IMR-90 (cell line): ENCODE data around the gene PPIL4. TPM values are rescaled to one million over a fixed set of nuclear protein-coding genes. Genes with fewer than 3 reads are reported as not detected.

Experiments
- ATAC-seq: fragments of 200-7000 bp; cut with Tn5 transposase; 2 replicates; pipeline ENCODE4 v1.9.1; 2020; ENCODE audit warnings: low read depth, mild to moderate bottlenecking, moderate library complexity
- BruUV-seq: library from RNA; stranded (reverse); fragments of 400-500 nt; replicated peaks from 2 replicates; lab custom pipeline; 2021; lab: Mats Ljungman, UMichigan
- CTCF ChIA-PET: fragments of 300-600 bp; formaldehyde crosslinking; extraction: SDS; loops from one replicate; lab custom pipeline; 2021; ENCODE audit warnings: antibody characterized with exemption; lab: Yijun Ruan, JAX
- POLR2A ChIA-PET: fragments of 300-600 bp; sonication (Branson Sonifier 250); formaldehyde crosslinking; loops from one replicate; lab custom pipeline; 2022; ENCODE audit warnings: antibody characterized with exemption; ENCODE audit not compliant: unreplicated experiment; lab: Charles Lee
- DNase-seq: peaks from one replicate; pipeline ENCODE4 v3.0.0; 2013
- H2AFZ ChIP-seq: replicated peaks from 2 replicates; pipeline ENCODE3; 2013; ENCODE audit warnings: low read length, mild to moderate bottlenecking; ENCODE audit not compliant: poor library complexity
- H2AK5ac ChIP-seq: 2 replicates; pipeline ENCODE4 v1.6.1; 2013; ENCODE audit warnings: low read depth, low read length, inconsistent platforms
- H2AK9ac ChIP-seq: replicated peaks from 2 replicates; pipeline ENCODE3; 2013; ENCODE audit warnings: mild to moderate bottlenecking, low read depth, low read length, moderate library complexity; ENCODE audit not compliant: poor library complexity
- H2BK120ac ChIP-seq: 2 replicates; pipeline ENCODE4 v1.6.1; 2013; ENCODE audit warnings: low read depth, low read length, inconsistent platforms
- H2BK15ac ChIP-seq: 3 replicates; pipeline ENCODE4 v1.6.1; 2013; ENCODE audit warnings: low read depth, low read length, inconsistent platforms
- H2BK20ac ChIP-seq: 2 replicates; pipeline ENCODE4 v1.6.1; 2013; ENCODE audit warnings: low read depth, mild to moderate bottlenecking, inconsistent platforms, low read length, moderate library complexity
- H2BK5ac ChIP-seq: 2 replicates; pipeline ENCODE4 v1.6.1; 2013; ENCODE audit warnings: mild to moderate bottlenecking, low read depth, low read length, inconsistent platforms; ENCODE audit not compliant: poor library complexity, severe bottlenecking
- H3K14ac ChIP-seq: replicated peaks from 2 replicates; pipeline ENCODE4 v1.6.1; 2013; ENCODE audit warnings: low read depth, low read length, inconsistent platforms
- H3K18ac ChIP-seq: 2 replicates; pipeline ENCODE4 v1.6.1; 2013; ENCODE audit warnings: low read depth, low read length, control low read depth
- H3K23ac ChIP-seq: 2 replicates; pipeline ENCODE4 v1.6.1; 2013; ENCODE audit warnings: low read depth, low read length, inconsistent platforms
- H3K27ac ChIP-seq: 2 replicates; pipeline ENCODE4 v1.5.1; 2013; ENCODE audit warnings: mild to moderate bottlenecking, control low read depth, low read length; ENCODE audit not compliant: insufficient read depth
- H3K27me3 ChIP-seq: 2 replicates; pipeline ENCODE4 v1.6.1; 2013; ENCODE audit warnings: low read length; ENCODE audit not compliant: control insufficient read depth, insufficient read depth
- H3K36me3 ChIP-seq: 2 replicates; pipeline ENCODE4 v1.6.1; 2013; ENCODE audit warnings: low read length, mixed read lengths; ENCODE audit not compliant: control insufficient read depth, insufficient read depth
- H3K4ac ChIP-seq: 2 replicates; pipeline ENCODE4 v1.6.1; 2013; ENCODE audit warnings: low read depth, low read length, inconsistent platforms
- H3K4me1 ChIP-seq: 2 replicates; pipeline ENCODE4 v1.6.1; 2013; ENCODE audit warnings: low read length, mixed read lengths; ENCODE audit not compliant: control insufficient read depth, insufficient read depth
- H3K4me2 ChIP-seq: 2 replicates; pipeline ENCODE4 v1.6.1; 2013; ENCODE audit warnings: low read depth, mild to moderate bottlenecking, control low read depth, low read length, moderate library complexity
- H3K4me3 ChIP-seq: 2 replicates; pipeline ENCODE4 v1.5.1; 2013; ENCODE audit warnings: low read depth, mild to moderate bottlenecking, control low read depth, low read length, moderate library complexity; ENCODE audit not compliant: insufficient read depth
- H3K56ac ChIP-seq: 2 replicates; pipeline ENCODE4 v1.6.1; 2013; ENCODE audit warnings: low read length, inconsistent platforms; ENCODE audit not compliant: insufficient read depth; ENCODE audit errors: extremely low read depth
- H3K79me1 ChIP-seq, 2 experiments: 2 replicates each; pipeline ENCODE4 v1.6.1; 2013; ENCODE audit warnings: low read length in 2 of 2, inconsistent platforms in 1 of 2, low read depth in 1 of 2
- H3K9ac ChIP-seq: 2 replicates; pipeline ENCODE4 v1.6.1; 2013; ENCODE audit warnings: low read depth, low read length, control low read depth
- H3K9me1 ChIP-seq: 2 replicates; pipeline ENCODE4 v1.6.1; 2013; ENCODE audit warnings: low read length, inconsistent platforms; ENCODE audit not compliant: insufficient read depth
- H3K9me3 ChIP-seq: 2 replicates; pipeline ENCODE4 v1.6.1; 2013; ENCODE audit warnings: low read length; ENCODE audit not compliant: control insufficient read depth, insufficient read depth
- H4K20me1 ChIP-seq: 2 replicates; pipeline ENCODE4 v1.6.1; 2013; ENCODE audit warnings: low read length, inconsistent platforms; ENCODE audit not compliant: insufficient read depth
- H4K5ac ChIP-seq: 2 replicates; pipeline ENCODE4 v1.6.1; 2013; ENCODE audit warnings: mild to moderate bottlenecking, low read depth, low read length, control low read depth
- H4K8ac ChIP-seq, 2 experiments: 2 replicates each; pipeline ENCODE4 v1.6.1; 2013; ENCODE audit warnings: low read depth in 2 of 2, low read length in 2 of 2, control low read depth in 1 of 2, inconsistent platforms in 1 of 2
- H4K91ac ChIP-seq: 2 replicates; pipeline ENCODE4 v1.6.1; 2013; ENCODE audit warnings: low read depth, low read length, inconsistent platforms; ENCODE audit not compliant: insufficient read depth
- CEBPB ChIP-seq: IDR thresholded peaks from 2 replicates; pipeline ENCODE4 v1.6.1; 2012; ENCODE audit warnings: low read depth, low read length, improper control_type of control experiment
- CHD1 ChIP-seq: IDR thresholded peaks from 2 replicates; pipeline ENCODE4 v1.6.1; 2012; ENCODE audit warnings: low read depth, low read length, improper control_type of control experiment
- CTCF ChIP-seq: conservative IDR thresholded peaks from 2 replicates; pipeline ENCODE4 v1.5.1; 2012; ENCODE audit warnings: mild to moderate bottlenecking, low read depth, low read length, improper control_type of control experiment
- FOS ChIP-seq: fragments of 150-350 bp; IDR thresholded peaks from 2 replicates; pipeline ENCODE4 v1.6.1; 2016; ENCODE audit warnings: low read depth, low read length
- MXI1 ChIP-seq: IDR thresholded peaks from 2 replicates; pipeline ENCODE4 v1.6.1; 2012; ENCODE audit warnings: low read depth, mild to moderate bottlenecking, low read length, moderate library complexity, borderline replicate concordance
- POLR2A ChIP-seq: IDR thresholded peaks from 2 replicates; pipeline ENCODE4 v1.6.1; 2012; ENCODE audit warnings: mild to moderate bottlenecking, low read depth, low read length
- RAD21 ChIP-seq: IDR thresholded peaks from 2 replicates; pipeline ENCODE4 v1.6.1; 2012; ENCODE audit warnings: low read length, improper control_type of control experiment
- RCOR1 ChIP-seq: IDR thresholded peaks from 2 replicates; pipeline ENCODE4 v1.6.1; 2012; ENCODE audit warnings: mild to moderate bottlenecking, low read length, improper control_type of control experiment; ENCODE audit not compliant: insufficient replicate concordance
- WGBS, 2 experiments: methylation state at CpG; one replicate each; pipeline versions ENCODE4 v1.1.5 to v1.1.7; 2013; ENCODE audit warnings: missing lambda C conversion rate in 2 of 2; ENCODE audit not compliant: insufficient read length in 1 of 2; ENCODE audit errors: extremely low coverage in 2 of 2; 5-methylcytosine and 5-hydroxymethylcytosine counted together
- dilution Hi-C: fragments of 300-500 bp; cut with HindIII; formaldehyde crosslinking; loops from one replicate; pipeline ENCODE4 v1.14.3; 2018; ENCODE audit warnings: low sequenced_read_pairs; ENCODE audit not compliant: unreplicated experiment
- in situ Hi-C: fragments of 300-500 bp; cut with MboI; formaldehyde crosslinking; loops from 3 replicates; pipeline ENCODE4 v1.14.3; 2019; ENCODE audit warnings: low sequenced_read_pairs, inconsistent platforms, mixed read lengths
- intact Hi-C: fragments of 100-400 bp; cut with micrococcal nuclease; formaldehyde crosslinking; loops from 2 replicates; pipeline ENCODE4 v1.10.0; 2022
- polyA plus RNA-seq, 3 experiments: library from polyadenylated mRNA; depleted of rRNA; stranded (reverse); fragments of >200 nt; gene quantifications; 2 replicates each; pipeline ENCODE4 v1.2.3, GENCODE V29; 2012; ENCODE audit warnings: low replicate concordance in 1 of 3
- total RNA-seq: library from RNA; depleted of rRNA; stranded (reverse); fragments of >200 nt; gene quantifications from 2 replicates; pipeline ENCODE4 v1.2.3, GENCODE V29; 2012

The PPIL4 gene
- total and polyA plus RNA-seq, 2 of the 4 experiments (the other 2 are of a cell fraction) = 10.6 to 13.3 TPM

DNA sequence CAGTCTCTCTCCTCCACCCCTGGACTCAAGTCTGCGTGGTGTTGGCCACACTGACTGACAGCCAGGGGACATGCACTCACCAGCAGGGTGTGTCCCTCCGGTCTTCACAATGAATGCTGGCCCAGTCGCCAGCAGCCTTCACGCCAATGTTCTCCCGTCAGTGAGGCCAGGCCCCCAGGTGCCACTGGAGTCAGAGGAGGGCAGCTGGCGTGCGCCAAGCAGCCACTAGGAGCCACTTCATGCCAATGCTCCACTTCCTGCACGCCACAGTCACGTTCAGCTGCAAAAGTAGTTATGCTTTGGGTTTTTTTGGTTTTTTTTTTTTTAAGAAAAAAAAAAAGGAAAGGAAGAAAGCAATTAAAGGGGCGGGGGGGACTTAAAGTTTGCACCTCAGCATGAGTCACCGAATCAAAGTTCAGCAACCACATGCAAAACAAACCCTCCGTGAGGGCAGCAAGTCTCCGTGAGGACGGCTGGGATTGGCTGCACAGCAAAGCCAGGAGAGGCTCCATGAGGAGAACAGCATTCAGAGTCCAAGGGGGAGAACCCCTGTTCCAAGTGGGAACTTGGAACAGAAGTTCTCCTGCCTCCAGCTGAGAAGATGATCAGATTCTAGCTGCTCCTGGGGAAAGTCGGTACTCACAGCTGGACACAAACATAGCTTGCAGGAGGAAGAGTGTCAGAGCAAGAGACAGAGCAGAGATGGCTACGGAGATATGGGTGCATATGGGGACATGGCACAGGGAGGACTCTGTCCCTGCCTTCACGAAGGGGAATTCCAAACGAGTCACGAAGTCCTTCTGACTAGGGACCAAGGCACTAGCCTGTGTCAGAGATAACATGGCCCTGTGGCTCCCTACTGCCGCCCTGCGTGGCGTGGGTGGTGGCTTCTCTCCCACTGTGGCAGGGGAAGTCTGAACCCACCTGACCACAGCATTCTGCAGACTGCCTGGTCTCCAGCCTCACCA, 60.8 kb downstream of the PPIL4 start, which contains the start of gene ZC3H12D:
Gene ZC3H12D, minus strand, starts transcription at position 282 of the 968 bp plus-strand sequence. CDS start 10,471 bp downstream, outside the sequence.
- no peak for TF ChIP-seq MXI1
- TF ChIP-seq RCOR1 = no peak
- no peak for TF ChIP-seq CHD1
- TF ChIP-seq CEBPB = no peak
- TF ChIP-seq FOS = no peak
- no peak for TF ChIP-seq RAD21
- no peak for TF ChIP-seq CTCF
- TF ChIP-seq POLR2A = no peak
- no peak within 1 kb of the TSS for H3K23ac ChIP-seq
- no TSS peak for BruUV-seq
- peak within 1 kb of the TSS; percentile 55 for H2AFZ ChIP-seq
- no peak within 1 kb of the TSS for H4K8ac ChIP-seq
- peak within 1 kb of the TSS; percentile 52; the same call in 1 of the 2 replicates for H2AK5ac ChIP-seq
- no peak within 1 kb of the TSS; the same call in 2 of the 3 replicates for H2BK15ac ChIP-seq
- peak; percentile 33 for DNase-seq
- 73% methylated on average over 8 of the region's 22 CpGs; no CpG with 5 or more reads in 1 of the 2 experiments for WGBS, 2 experiments
- H3K27ac ChIP-seq = no peak within 1 kb of the TSS
- no peak within 1 kb of the TSS for H4K91ac ChIP-seq
- intact Hi-C loops (no loop called here), in situ Hi-C loops (no loop called here), dilution Hi-C loops (no loop called here)
- POLR2A ChIA-PET = no interaction called here
- peak; percentile 42 for ATAC-seq
- H3K4me2 ChIP-seq = no peak within 1 kb of the TSS
- no peak within 1 kb of the TSS for H2BK120ac ChIP-seq
- no peak within 1 kb of the TSS for H3K4me3 ChIP-seq
- no peaks in the 10 kb centered on the region for H3K79me1 ChIP-seq
- no peaks in the 10 kb centered on the region; the same call in 1 of the 2 replicates for H3K9me1 ChIP-seq
- H3K4me1 ChIP-seq = peaks cover 5% of the 10 kb centered on the region; the same call in 1 of the 2 replicates
- no peak within 1 kb of the TSS for H3K4ac ChIP-seq
- H4K20me1 ChIP-seq = no peaks in the 10 kb centered on the region
- H3K27me3 ChIP-seq = no peaks in the 10 kb centered on the region; the same call in 1 of the 2 replicates
- CTCF ChIA-PET = no interaction called here
- H3K18ac ChIP-seq = no peak within 1 kb of the TSS
- H3K14ac ChIP-seq = no peak within 1 kb of the TSS
- H3K9me3 ChIP-seq = no peaks in the 10 kb centered on the region
- H4K5ac ChIP-seq = no peak within 1 kb of the TSS
- H3K36me3 ChIP-seq = no peaks in the 10 kb centered on the region
- H2BK5ac ChIP-seq = no peak within 1 kb of the TSS
- H2BK20ac ChIP-seq = no peak within 1 kb of the TSS
- H3K9ac ChIP-seq = no peak within 1 kb of the TSS
- no peak within 1 kb of the TSS for H3K56ac ChIP-seq
- H2AK9ac ChIP-seq = no peak within 1 kb of the TSS
